ENCODE data around the gene SSBP2.

DNA sequence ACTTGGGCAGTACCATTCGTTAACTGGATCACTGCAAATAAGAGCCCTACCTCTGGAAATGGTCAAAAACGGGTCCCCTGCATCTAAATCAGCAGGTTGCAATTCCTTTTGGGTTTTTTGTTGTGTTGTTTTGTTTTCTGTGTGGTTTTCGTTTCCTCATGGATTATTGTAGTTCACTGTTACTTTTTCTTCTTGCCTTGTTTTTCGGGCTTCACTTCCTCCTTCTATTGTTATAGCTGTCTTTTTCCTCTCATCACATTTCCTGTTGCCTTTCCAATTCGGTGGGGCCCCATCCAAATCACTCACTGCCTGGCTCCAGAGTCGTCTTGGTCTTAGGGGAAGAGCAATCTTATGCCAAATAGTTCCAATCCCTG lies 8.7 kb upstream of the SSBP2 start:
- TF ChIP-seq, protein P1, sequence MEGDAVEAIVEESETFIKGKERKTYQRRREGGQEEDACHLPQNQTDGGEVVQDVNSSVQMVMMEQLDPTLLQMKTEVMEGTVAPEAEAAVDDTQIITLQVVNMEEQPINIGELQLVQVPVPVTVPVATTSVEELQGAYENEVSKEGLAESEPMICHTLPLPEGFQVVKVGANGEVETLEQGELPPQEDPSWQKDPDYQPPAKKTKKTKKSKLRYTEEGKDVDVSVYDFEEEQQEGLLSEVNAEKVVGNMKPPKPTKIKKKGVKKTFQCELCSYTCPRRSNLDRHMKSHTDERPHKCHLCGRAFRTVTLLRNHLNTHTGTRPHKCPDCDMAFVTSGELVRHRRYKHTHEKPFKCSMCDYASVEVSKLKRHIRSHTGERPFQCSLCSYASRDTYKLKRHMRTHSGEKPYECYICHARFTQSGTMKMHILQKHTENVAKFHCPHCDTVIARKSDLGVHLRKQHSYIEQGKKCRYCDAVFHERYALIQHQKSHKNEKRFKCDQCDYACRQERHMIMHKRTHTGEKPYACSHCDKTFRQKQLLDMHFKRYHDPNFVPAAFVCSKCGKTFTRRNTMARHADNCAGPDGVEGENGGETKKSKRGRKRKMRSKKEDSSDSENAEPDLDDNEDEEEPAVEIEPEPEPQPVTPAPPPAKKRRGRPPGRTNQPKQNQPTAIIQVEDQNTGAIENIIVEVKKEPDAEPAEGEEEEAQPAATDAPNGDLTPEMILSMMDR (IDR thresholded peaks at IDR 0.05) = no peak
- TF ChIP-seq POLR2A (IDR thresholded peaks at IDR 0.05) = no peak

All from Peyer's patch (tissue), 4 donors.